MCF 10A (cell line): ENCODE results near the gene NUCB1. TPM values are rescaled to one million over a fixed set of nuclear protein-coding genes. Genes with fewer than 3 reads are reported as not detected.
"Not testable (repeated sequence)": the region's sequence is repeated elsewhere in the genome, so short reads cannot be mapped to it uniquely, and the experiment has no call there.

ENCODE experiments used
- BruUV-seq: library from RNA; stranded (reverse); fragments of 400-500 nt; replicated peaks from 2 replicates; lab custom pipeline; 2021; lab: Mats Ljungman, UMichigan
- CTCF ChIA-PET: fragments of 300-600 bp; sonication (Branson Sonifier 250); formaldehyde crosslinking; extraction: SDS; loops from one replicate; lab custom pipeline; 2021; ENCODE audit warnings: antibody characterized with exemption, inconsistent platforms; lab: Yijun Ruan, JAX
- POLR2A ChIA-PET: fragments of 300-600, 350-650 bp; sonication (Branson Sonifier 250); formaldehyde crosslinking; extraction: SDS; loops from one replicate; lab custom pipeline; 2020; ENCODE audit warnings: antibody characterized with exemption, inconsistent platforms; lab: Yijun Ruan, JAX
- DNase-seq: peaks from one replicate; pipeline ENCODE4 v3.0.0-alpha.2; 2018; ENCODE audit not compliant: unreplicated experiment
- H3K27ac Mint-ChIP-seq: one replicate; pipeline ENCODE4 v1.8.0; 2022; ENCODE audit warnings: mild to moderate bottlenecking, low read depth, mixed read lengths; ENCODE audit not compliant: unreplicated experiment
- H3K27me3 Mint-ChIP-seq: one replicate; pipeline ENCODE4 v1.8.0; 2022; ENCODE audit warnings: mixed read lengths; ENCODE audit not compliant: insufficient read depth, unreplicated experiment
- H3K36me3 Mint-ChIP-seq: one replicate; pipeline ENCODE4 v1.8.0; 2022; ENCODE audit warnings: mild to moderate bottlenecking, moderate library complexity, mixed read lengths; ENCODE audit not compliant: insufficient read depth, unreplicated experiment
- H3K4me1 Mint-ChIP-seq: one replicate; pipeline ENCODE4 v1.8.0; 2022; ENCODE audit warnings: mixed read lengths; ENCODE audit not compliant: insufficient read depth, unreplicated experiment
- H3K4me3 Mint-ChIP-seq: one replicate; pipeline ENCODE4 v1.8.0; 2022; ENCODE audit warnings: mild to moderate bottlenecking, moderate library complexity, mixed read lengths; ENCODE audit not compliant: unreplicated experiment
- H3K9me3 Mint-ChIP-seq: one replicate; pipeline ENCODE4 v1.8.0; 2022; ENCODE audit warnings: mixed read lengths; ENCODE audit not compliant: unreplicated experiment
- intact Hi-C: fragments of 100-400 bp; cut with micrococcal nuclease; formaldehyde crosslinking; loops from 2 replicates; pipeline ENCODE4 v1.14.1; 2022
- total RNA-seq: library from RNA; stranded (reverse); gene quantifications from 2 replicates; pipeline ENCODE4 v1.2.3, GENCODE V29; 2022
- TF ChIP-seq, protein P1 (sequence below): fragments of 200-600 bp; IDR thresholded peaks from one replicate; pipeline ENCODE4 v1.8.0; 2022; ENCODE audit warnings: antibody characterized with exemption, mild to moderate bottlenecking; ENCODE audit not compliant: unreplicated experiment

The NUCB1 gene
- total RNA-seq, 1 experiment from 2014 or later = 61.4 TPM

DNA sequence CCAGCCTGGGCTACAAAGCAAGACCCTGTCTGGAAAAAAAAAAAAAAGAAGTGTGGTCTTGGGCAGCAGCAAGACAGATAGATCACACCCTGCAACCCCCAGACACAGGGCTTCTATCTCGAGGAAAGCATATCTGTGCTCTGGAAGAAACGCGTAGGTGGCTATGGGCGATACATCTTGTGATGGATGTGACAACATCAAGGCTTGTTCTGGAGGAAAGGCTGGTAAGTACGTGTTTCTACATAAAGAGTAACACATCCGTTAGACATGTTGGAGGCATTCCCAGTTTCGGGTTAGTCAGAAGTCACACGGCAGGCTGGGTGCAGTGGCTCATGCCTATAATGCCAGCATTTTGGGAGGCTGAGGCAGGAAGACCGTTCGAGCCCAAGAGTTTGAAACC is 26.8 kb downstream of the NUCB1 start:
- no peaks in the 10 kb centered on the region for H3K4me1 Mint-ChIP-seq
- H3K9me3 Mint-ChIP-seq = no peaks in the 10 kb centered on the region
- BruUV-seq = no TSS peak
- no peaks in the 10 kb centered on the region for H3K27me3 Mint-ChIP-seq
- no peak overlapping the region for H3K4me3 Mint-ChIP-seq
- intact Hi-C loops = no loop called here
- no peaks in the 10 kb centered on the region for H3K36me3 Mint-ChIP-seq
- ChIA-PET CTCF (no interaction called here), POLR2A (interaction anchor here (0.7 to 2.9 kb wide), 3 partner anchors 55 to 653 kb away, joined by 3 to 14 read pairs (median 3); partner anchors contain the start of genes NOSIP, PPP1R15A and RUVBL2)
- peak overlapping the region; percentile 65 for H3K27ac Mint-ChIP-seq
- TF ChIP-seq, protein P1, sequence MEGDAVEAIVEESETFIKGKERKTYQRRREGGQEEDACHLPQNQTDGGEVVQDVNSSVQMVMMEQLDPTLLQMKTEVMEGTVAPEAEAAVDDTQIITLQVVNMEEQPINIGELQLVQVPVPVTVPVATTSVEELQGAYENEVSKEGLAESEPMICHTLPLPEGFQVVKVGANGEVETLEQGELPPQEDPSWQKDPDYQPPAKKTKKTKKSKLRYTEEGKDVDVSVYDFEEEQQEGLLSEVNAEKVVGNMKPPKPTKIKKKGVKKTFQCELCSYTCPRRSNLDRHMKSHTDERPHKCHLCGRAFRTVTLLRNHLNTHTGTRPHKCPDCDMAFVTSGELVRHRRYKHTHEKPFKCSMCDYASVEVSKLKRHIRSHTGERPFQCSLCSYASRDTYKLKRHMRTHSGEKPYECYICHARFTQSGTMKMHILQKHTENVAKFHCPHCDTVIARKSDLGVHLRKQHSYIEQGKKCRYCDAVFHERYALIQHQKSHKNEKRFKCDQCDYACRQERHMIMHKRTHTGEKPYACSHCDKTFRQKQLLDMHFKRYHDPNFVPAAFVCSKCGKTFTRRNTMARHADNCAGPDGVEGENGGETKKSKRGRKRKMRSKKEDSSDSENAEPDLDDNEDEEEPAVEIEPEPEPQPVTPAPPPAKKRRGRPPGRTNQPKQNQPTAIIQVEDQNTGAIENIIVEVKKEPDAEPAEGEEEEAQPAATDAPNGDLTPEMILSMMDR = no peak
- peak; percentile 99 for DNase-seq

DNA sequence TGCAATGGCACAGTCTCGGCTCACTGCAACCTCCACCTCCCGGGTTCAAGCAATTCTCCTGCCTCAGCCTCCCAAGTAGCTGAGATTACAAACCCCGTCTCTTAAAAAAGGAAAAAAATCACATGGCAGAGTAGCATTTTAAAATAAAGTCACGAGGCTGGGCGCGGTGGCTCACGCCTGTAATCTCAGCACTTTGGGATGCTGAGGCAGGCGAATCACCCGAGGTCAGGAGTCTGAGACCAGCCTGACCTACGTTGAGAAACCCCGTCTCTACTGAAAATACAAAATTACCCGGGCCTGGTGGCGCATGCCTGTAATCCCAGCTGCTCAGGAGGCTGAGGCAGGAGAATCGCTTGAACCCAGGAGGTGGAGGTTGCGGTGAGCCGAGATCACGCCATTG is 27.6 kb downstream of the NUCB1 start:
- POLR2A ChIA-PET = interaction anchor here (0.7 to 1.1 kb wide), 3 partner anchors 56 to 653 kb away, joined by 3 to 9 read pairs (median 3); partner anchors contain the start of genes NOSIP, PPP1R15A and RUVBL2
- DNase-seq, H3K4me3 Mint-ChIP-seq, intact Hi-C loops, H3K27me3 Mint-ChIP-seq, H3K36me3 Mint-ChIP-seq, H3K9me3 Mint-ChIP-seq, H3K4me1 Mint-ChIP-seq, BruUV-seq: not testable (repeated sequence)
- CTCF ChIA-PET = interaction anchor here (0.7 kb wide), 1 partner anchor 27 kb away, joined by 3 read pairs; no protein-coding TSS in a partner anchor
- H3K27ac Mint-ChIP-seq = peak overlapping the region; percentile 65

DNA sequence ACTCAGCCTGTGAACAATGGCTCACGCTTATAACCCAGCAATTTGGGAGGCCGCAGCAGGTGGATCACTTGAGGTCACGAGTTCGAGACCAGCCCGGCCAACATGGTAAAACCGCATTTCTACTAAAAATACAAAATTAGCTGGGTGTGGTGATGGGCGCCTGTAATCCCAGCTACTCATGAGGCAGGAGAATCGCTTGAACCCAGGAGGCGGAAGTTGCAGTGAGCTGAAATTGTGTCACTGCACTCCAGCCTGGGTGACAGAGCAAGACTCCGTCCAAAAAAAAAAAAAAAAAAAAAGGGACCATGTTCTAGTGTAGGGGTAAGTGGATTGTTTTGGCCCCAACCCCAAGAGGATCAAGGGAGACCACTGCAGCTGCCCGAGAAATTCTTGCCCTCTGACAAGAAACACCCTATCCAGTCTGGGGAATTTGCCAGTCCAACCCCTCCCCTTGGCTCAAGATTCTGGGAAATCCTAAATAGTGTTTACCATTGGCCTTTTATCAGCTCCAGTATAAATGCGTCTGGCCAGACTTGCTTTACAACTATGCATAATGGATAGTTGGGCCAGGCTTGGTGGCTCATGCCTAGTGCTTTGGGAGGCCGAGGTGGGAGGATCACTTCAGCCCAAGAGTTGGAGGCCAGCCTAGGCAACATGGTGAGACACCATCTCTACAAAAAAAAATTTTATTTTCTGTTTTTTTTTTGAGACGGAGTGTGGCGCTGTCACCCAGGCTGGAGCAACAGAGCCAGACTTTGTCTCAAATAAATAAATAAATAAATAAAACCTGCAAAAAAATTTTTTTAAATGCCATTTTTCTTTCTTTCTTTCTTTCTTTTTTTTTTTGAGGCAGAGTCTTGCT is 28.3 kb downstream of the NUCB1 start:
- Mint-ChIP-seq H3K36me3 (no peaks in the 10 kb centered on the region), H3K27ac (no peak overlapping the region), H3K4me3 (no peak overlapping the region), H3K27me3 (no peaks in the 10 kb centered on the region), H3K9me3 (no peaks in the 10 kb centered on the region), H3K4me1 (peaks cover under 1% of the 10 kb centered on the region)
- POLR2A ChIA-PET = interaction anchor here (0.9 to 1.1 kb wide), 2 partner anchors 56 to 114 kb away, joined by 3 to 9 read pairs; partner anchors contain the start of gene PPP1R15A
- CTCF ChIA-PET = interaction anchor here (0.6 to 0.7 kb wide), 2 partner anchors 8 to 26 kb away, joined by 3 read pairs; no protein-coding TSS in a partner anchor
- BruUV-seq = no TSS peak
- intact Hi-C loops = no loop called here
- peak; percentile 14 for DNase-seq
- TF ChIP-seq, protein P1 = no peak

DNA sequence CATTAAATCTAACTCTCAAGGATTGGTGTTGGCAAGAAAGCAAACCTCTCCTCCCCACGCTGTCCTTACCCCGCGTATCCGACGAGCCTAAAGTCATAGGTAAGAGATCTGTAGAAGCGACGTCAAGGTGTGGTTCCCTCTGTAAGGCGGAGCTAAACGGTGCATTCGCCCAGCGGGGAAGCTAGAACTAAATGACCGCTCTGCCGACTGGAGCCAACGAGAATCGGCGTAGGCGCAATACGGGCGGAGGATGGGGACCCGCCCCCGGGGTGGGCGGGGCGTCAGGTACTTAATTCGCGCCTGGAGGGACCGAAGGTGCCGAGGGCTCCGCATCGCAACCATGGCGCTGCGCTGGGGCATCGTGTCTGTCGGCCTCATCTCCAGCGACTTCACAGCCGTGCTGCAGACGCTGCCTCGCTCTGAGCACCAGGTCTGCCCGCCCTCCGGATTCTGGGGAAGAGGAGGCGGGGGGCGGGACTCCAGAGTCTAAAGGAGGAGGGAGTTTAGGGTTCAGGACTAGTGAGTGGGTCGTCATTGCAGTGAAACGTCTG is 33.3 kb downstream of the NUCB1 start, which contains the start of gene DHDH:
TSS of gene DHDH (plus strand) at position 318 of the 551 bp plus-strand sequence. CDS start at position 341, 23 bp downstream.
- H3K27ac Mint-ChIP-seq = no peak within 1 kb of the TSS

More for the DNA sequence above, 33.3 kb downstream of the NUCB1 start, which contains the start of gene DHDH:
- ChIA-PET CTCF (interaction anchor here (0.8 to 1.8 kb wide), 3 partner anchors 14 to 146 kb away, joined by 4 to 10 read pairs (median 5); no protein-coding TSS in a partner anchor), POLR2A (interaction anchor here (0.7 to 1.9 kb wide), 7 partner anchors 14 to 315 kb away, joined by 3 to 11 read pairs (median 5); partner anchors contain the start of genes FTL, GYS1, NUCB1 and PPP1R15A)
- Mint-ChIP-seq H3K9me3 (no peaks in the 10 kb centered on the region), H3K36me3 (no peaks in the 10 kb centered on the region), H3K4me3 (peak within 1 kb of the TSS; percentile 75), H3K27me3 (no peaks in the 10 kb centered on the region), H3K4me1 (peaks cover 5% of the 10 kb centered on the region)
- BruUV-seq = no TSS peak
- TF ChIP-seq, protein P1 = no peak
- intact Hi-C loops = no loop called here
- peak; percentile 90 for DNase-seq
